HG03039 (cell line): ENCODE data around the gene ZNF350.
"Not testable (repeated sequence)": the region's sequence is repeated elsewhere in the genome, so short reads cannot be mapped to it uniquely, and the experiment has no call there.

Experiments used
- ATAC-seq: cut with Tn5 transposase; IDR thresholded peaks from one replicate; pipeline ENCODE4 v1.9.1; 2021; ENCODE audit warnings: mild to moderate bottlenecking, moderate library complexity; ENCODE audit not compliant: unreplicated experiment

ZNF350 gene

GRCh38 chr19:51975787-51976186 lies 10.9 kb downstream of the ZNF350 start:
- ATAC-seq = not testable (repeated sequence)

- no peak for ATAC-seq
These were observed 15.0 kb downstream of the ZNF350 start for GRCh38 chr19:51971624-51972023.

GRCh38 chr19:51970718-51971117 lies 15.9 kb downstream of the ZNF350 start:
- ATAC-seq = no peak

- no peak for ATAC-seq
These were observed 21.1 kb downstream of the ZNF350 start for GRCh38 chr19:51965583-51965982.

- ATAC-seq = not testable (repeated sequence)
These were observed 25.9 kb downstream of the ZNF350 start for GRCh38 chr19:51960621-51961233.

- no peak for ATAC-seq
These were observed 26.8 kb downstream of the ZNF350 start for GRCh38 chr19:51959791-51960190.

GRCh38 chr19:51957846-51958245 lies 28.8 kb downstream of the ZNF350 start:
- ATAC-seq = not testable (repeated sequence)

GRCh38 chr19:51948975-51949374 lies 37.7 kb downstream of the ZNF350 start:
- ATAC-seq = no peak

- ATAC-seq = no peak
These were observed 40.0 kb downstream of the ZNF350 start for GRCh38 chr19:51946602-51947001.

GRCh38 chr19:51944798-51945552 lies 41.7 kb downstream of the ZNF350 start:
- no peak for ATAC-seq

- ATAC-seq = no peak
These were observed 47.7 kb downstream of the ZNF350 start for GRCh38 chr19:51938936-51939335.

- ATAC-seq = no peak
These were observed 54.7 kb downstream of the ZNF350 start for GRCh38 chr19:51931921-51932320.

GRCh38 chr19:51927859-51928258 lies 58.8 kb downstream of the ZNF350 start:
- no peak for ATAC-seq

GRCh38 chr19:51926784-51927741 lies 59.6 kb downstream of the ZNF350 start, which contains the start of gene ZNF613:
Gene ZNF613, plus strand, starts transcription at chr19:51927472. Its CDS starts 8,749 bp downstream, at chr19:51936221.
- ATAC-seq = peak; percentile 85

GRCh38 chr19:51926426-51926783 lies 60.2 kb downstream of the ZNF350 start:
- no peak for ATAC-seq

GRCh38 chr19:51921949-51922348 lies 64.7 kb downstream of the ZNF350 start:
- no peak for ATAC-seq

GRCh38 chr19:51919606-51920005 lies 67.0 kb downstream of the ZNF350 start:
- ATAC-seq = no peak

- ATAC-seq = no peak
These were observed 70.5 kb downstream of the ZNF350 start for GRCh38 chr19:51916167-51916566.

GRCh38 chr19:51915324-51915867 lies 71.2 kb downstream of the ZNF350 start:
- no peak for ATAC-seq
